HepG2 (cell line): ENCODE results near the gene VAMP5. TPM values are rescaled to one million over a fixed set of nuclear protein-coding genes. Genes with fewer than 3 reads are reported as not detected.

Source experiments
- CEBPB ChIP-seq: IDR thresholded peaks from 2 replicates; pipeline ENCODE4 v1.6.1; 2011; ENCODE audit warnings: low read depth, low read length, improper control_type of control experiment, borderline replicate concordance
- DMAP1 ChIP-seq: IDR thresholded peaks from 2 replicates; pipeline ENCODE4 v1.6.1; 2016
- DPF2 ChIP-seq: sonication (generic); formaldehyde crosslinking; IDR thresholded peaks from 2 replicates; pipeline ENCODE4 v1.4.0; 2020; ENCODE audit warnings: mild to moderate bottlenecking, low read depth, missing genetic modification reagents, borderline replicate concordance
- FOXK2 ChIP-seq: fragments of 450-650 bp; IDR thresholded peaks from 2 replicates; pipeline ENCODE4 v1.6.1; 2016
- IKZF1 ChIP-seq: fragments of 450-650 bp; IDR thresholded peaks from 2 replicates; pipeline ENCODE4 v1.7.1; 2016
- KDM2A ChIP-seq: sonication (generic); formaldehyde crosslinking; IDR thresholded peaks from 2 replicates; pipeline ENCODE4 v1.4.0; 2020; ENCODE audit warnings: low read depth, missing genetic modification reagents, borderline replicate concordance
- MEIS1 ChIP-seq: sonication (generic); formaldehyde crosslinking; IDR thresholded peaks from 2 replicates; pipeline ENCODE4 v1.9.0; 2021; ENCODE audit warnings: mild to moderate bottlenecking, missing genetic modification reagents, moderate library complexity, borderline replicate concordance
- NCOA5 ChIP-seq: sonication (generic); formaldehyde crosslinking; IDR thresholded peaks from 2 replicates; pipeline ENCODE4 v1.4.0; 2020; ENCODE audit warnings: missing genetic modification reagents
- NFIC ChIP-seq: IDR thresholded peaks from 2 replicates; pipeline ENCODE4 v1.6.1; 2012; ENCODE audit warnings: mild to moderate bottlenecking, low read length, inconsistent platforms
- NPAS2 ChIP-seq: sonication (generic); formaldehyde crosslinking; IDR thresholded peaks from 2 replicates; pipeline ENCODE4 v1.8.0; 2022; ENCODE audit warnings: mild to moderate bottlenecking, missing genetic modification reagents, borderline replicate concordance
- PAXIP1 ChIP-seq: sonication (generic); formaldehyde crosslinking; conservative IDR thresholded peaks from 2 replicates; pipeline ENCODE4 v1.4.0; 2020; ENCODE audit warnings: mild to moderate bottlenecking, missing genetic modification reagents, moderate library complexity
- RXRA ChIP-seq: sonication (generic); formaldehyde crosslinking; IDR thresholded peaks from 2 replicates; pipeline ENCODE4 v1.5.1; 2020; ENCODE audit warnings: missing genetic modification reagents
- SAFB2 ChIP-seq: sonication (generic); formaldehyde crosslinking; IDR thresholded peaks from 2 replicates; pipeline ENCODE4 v1.5.1; 2020; ENCODE audit warnings: missing genetic modification reagents, low read depth, mild to moderate bottlenecking, borderline replicate concordance
- SALL1 ChIP-seq: sonication (generic); formaldehyde crosslinking; IDR thresholded peaks from 2 replicates; pipeline ENCODE4 v1.8.0; 2022; ENCODE audit warnings: mild to moderate bottlenecking, missing genetic modification reagents
- TCF12 ChIP-seq, 2 experiments: fragments of 450-650 bp in 1 of 2; sonication (generic) in 1 of 2; formaldehyde crosslinking in 1 of 2; IDR thresholded peaks; 2 replicates each; pipeline versions ENCODE4 v1.6.1 to v1.8.0; 2017 to 2022; ENCODE audit warnings: antibody characterized with exemption in 1 of 2, mild to moderate bottlenecking in 1 of 2, missing genetic modification reagents in 1 of 2, moderate library complexity in 1 of 2
- ZC3H4 ChIP-seq: sonication (generic); formaldehyde crosslinking; IDR thresholded peaks from 2 replicates; pipeline ENCODE4 v1.4.0; 2020; ENCODE audit warnings: missing genetic modification reagents, borderline replicate concordance
- ZEB1 ChIP-seq: IDR thresholded peaks from 2 replicates; pipeline ENCODE4 v1.6.1; 2012; ENCODE audit warnings: mild to moderate bottlenecking, low read depth, inconsistent platforms; ENCODE audit not compliant: insufficient replicate concordance
- ZNF251 ChIP-seq: sonication (generic); formaldehyde crosslinking; IDR thresholded peaks from 2 replicates; pipeline ENCODE4 v1.9.0; 2021; ENCODE audit warnings: mild to moderate bottlenecking, missing genetic modification reagents
- ZNF451 ChIP-seq: sonication (generic); formaldehyde crosslinking; IDR thresholded peaks from 2 replicates; pipeline ENCODE4 v1.5.0; 2020; ENCODE audit warnings: mild to moderate bottlenecking, missing genetic modification reagents
- ZNF496 ChIP-seq: sonication (generic); formaldehyde crosslinking; IDR thresholded peaks from 2 replicates; pipeline ENCODE4 v1.8.1; 2023; ENCODE audit warnings: mild to moderate bottlenecking, moderate library complexity, missing genetic modification reagents; ENCODE audit not compliant: insufficient replicate concordance
- ZNF530 ChIP-seq: sonication (generic); formaldehyde crosslinking; IDR thresholded peaks from 2 replicates; pipeline ENCODE4 v1.5.0; 2020; ENCODE audit warnings: low read depth, mild to moderate bottlenecking, missing genetic modification reagents
- ZNF577 ChIP-seq: sonication (generic); formaldehyde crosslinking; IDR thresholded peaks from 2 replicates; pipeline ENCODE4 v1.4.0; 2020; ENCODE audit warnings: mild to moderate bottlenecking, low read depth, missing genetic modification reagents, borderline replicate concordance
- ZNF780A ChIP-seq: sonication (generic); formaldehyde crosslinking; IDR thresholded peaks from 2 replicates; pipeline ENCODE4 v1.8.0; 2022; ENCODE audit warnings: mild to moderate bottlenecking, missing genetic modification reagents, moderate library complexity
- polyA plus RNA-seq, 8 experiments: library from polyadenylated mRNA; depleted of rRNA in 3 of 8; stranded (reverse) in 7 of 8; unstranded in 1 of 8; fragments of >200 nt; fragmentation: Illumina TruSeq in 4 of 8; extraction: Trizol in 4 of 8; gene quantifications; 2 replicates each; pipeline versions ENCODE4 v1.2.1 to v1.2.3, GENCODE V29; 2011 to 2016; ENCODE audit warnings: low read depth in 4 of 8, missing spikeins in 1 of 8, mixed read lengths in 1 of 8; ENCODE audit not compliant: insufficient read depth in 1 of 8
- total RNA-seq, 5 experiments: library from RNA; depleted of rRNA; stranded (reverse); fragments of >200 nt; fragmentation: Illumina TruSeq; extraction: Trizol; gene quantifications; 2 replicates each; pipeline ENCODE4 v1.2.3, GENCODE V29; 2016; ENCODE audit warnings: low read depth in 1 of 5
- TF ChIP-seq, protein P1 (sequence below): sonication (generic); formaldehyde crosslinking; IDR thresholded peaks from 2 replicates; pipeline ENCODE4 v1.8.0; 2022; ENCODE audit warnings: missing genetic modification reagents, mild to moderate bottlenecking, moderate library complexity, borderline replicate concordance
- TF ChIP-seq, protein P2 (sequence below): IDR thresholded peaks from 2 replicates; pipeline ENCODE4 v1.6.1; 2016; ENCODE audit warnings: mild to moderate bottlenecking, missing biosample characterization, missing genetic modification reagents

Gene VAMP5
- total and polyA plus RNA-seq, 2 of the 13 experiments (the other 11 are each of a cell fraction or from before 2014, with no cell fraction given) = 7.2 to 56.7 TPM

DNA sequence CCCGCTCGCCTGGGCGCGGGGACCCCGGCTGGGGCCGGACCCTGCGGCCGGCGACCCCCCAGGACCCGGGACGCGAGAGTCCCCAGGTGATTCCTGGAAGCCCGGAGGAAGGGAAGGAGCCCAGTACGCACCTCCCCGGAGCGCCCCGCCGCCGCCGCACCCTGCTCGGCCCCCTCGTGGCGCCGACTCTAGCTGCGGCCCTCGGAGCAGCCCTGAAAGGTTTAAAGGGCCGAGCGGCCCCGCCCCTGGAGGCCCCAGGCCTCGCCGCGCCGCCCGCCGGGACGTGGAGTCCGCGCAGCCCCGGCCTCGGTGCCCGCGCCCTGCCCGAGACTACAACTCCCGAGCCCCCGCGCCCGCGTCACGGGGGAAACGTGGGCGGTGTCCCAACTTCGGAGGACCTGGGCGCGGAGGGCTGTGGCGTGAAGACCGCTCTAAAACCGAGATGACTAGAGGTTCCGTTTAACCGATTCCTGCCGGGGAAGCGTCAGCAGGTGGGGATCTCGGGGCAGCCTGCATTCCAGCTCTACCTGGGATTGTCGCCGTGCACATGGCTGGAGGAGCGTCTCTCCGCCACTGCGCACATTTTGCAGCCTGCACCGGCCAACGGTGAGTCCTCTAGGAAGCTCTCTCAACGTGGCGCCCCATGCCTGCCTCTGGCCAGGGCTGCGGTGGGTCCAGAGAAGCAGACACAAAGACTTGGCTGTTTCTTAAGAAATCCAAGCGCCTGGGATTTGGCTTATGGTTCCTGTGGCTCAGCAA lies 18.4 kb downstream of the VAMP5 start, which contains the start of gene TMEM150A (continued):
- TF ChIP-seq, protein P1, sequence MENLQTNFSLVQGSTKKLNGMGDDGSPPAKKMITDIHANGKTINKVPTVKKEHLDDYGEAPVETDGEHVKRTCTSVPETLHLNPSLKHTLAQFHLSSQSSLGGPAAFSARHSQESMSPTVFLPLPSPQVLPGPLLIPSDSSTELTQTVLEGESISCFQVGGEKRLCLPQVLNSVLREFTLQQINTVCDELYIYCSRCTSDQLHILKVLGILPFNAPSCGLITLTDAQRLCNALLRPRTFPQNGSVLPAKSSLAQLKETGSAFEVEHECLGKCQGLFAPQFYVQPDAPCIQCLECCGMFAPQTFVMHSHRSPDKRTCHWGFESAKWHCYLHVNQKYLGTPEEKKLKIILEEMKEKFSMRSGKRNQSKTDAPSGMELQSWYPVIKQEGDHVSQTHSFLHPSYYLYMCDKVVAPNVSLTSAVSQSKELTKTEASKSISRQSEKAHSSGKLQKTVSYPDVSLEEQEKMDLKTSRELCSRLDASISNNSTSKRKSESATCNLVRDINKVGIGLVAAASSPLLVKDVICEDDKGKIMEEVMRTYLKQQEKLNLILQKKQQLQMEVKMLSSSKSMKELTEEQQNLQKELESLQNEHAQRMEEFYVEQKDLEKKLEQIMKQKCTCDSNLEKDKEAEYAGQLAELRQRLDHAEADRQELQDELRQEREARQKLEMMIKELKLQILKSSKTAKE (CRISPR knock-in tag) = no peak
- TF ChIP-seq PAXIP1 (CRISPR knock-in tag) (no peak), RXRA (CRISPR knock-in tag) (peak; percentile 34), DMAP1 (CRISPR knock-in tag) (no peak; the same call in none of the 2 replicates), DPF2 (CRISPR knock-in tag) (no peak), NFIC (no peak), SAFB2 (CRISPR knock-in tag) (0 out of 2 replicates have a peak, but pooled peaks have one; percentile 62), NCOA5 (CRISPR knock-in tag) (no peak), ZNF530 (CRISPR knock-in tag) (no peak), FOXK2 (no peak), ZNF451 (CRISPR knock-in tag) (peak; percentile 87; the same call in 1 of the 2 replicates), ZNF577 (no peak), KDM2A (0 out of 2 replicates have a peak, but pooled peaks have one; percentile 60), MEIS1 (CRISPR knock-in tag) (no peak), ZNF496 (CRISPR knock-in tag) (no peak), ZC3H4 (no peak), ZNF780A (CRISPR knock-in tag) (no peak), SALL1 (peak; percentile 81), NPAS2 (CRISPR knock-in tag) (no peak), IKZF1 (no peak), ZEB1 (no peak), CEBPB (peak; percentile 29; the same call in 1 of the 2 replicates), ZNF251 (CRISPR knock-in tag) (no peak), TCF12 (IDR thresholded peaks at IDR 0.05) (no peak), TCF12 (CRISPR knock-in tag; IDR thresholded peaks at IDR 0.05) (peak; percentile 77; the same call in 1 of the 2 replicates)
- TF ChIP-seq, protein P2, sequence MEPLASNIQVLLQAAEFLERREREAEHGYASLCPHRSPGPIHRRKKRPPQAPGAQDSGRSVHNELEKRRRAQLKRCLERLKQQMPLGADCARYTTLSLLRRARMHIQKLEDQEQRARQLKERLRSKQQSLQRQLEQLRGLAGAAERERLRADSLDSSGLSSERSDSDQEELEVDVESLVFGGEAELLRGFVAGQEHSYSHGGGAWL (CRISPR knock-in tag) = peak; percentile 82
